ENCODE results near the gene SMOC2. TPM values are rescaled to one million over a fixed set of nuclear protein-coding genes. Genes with fewer than 3 reads are reported as not detected.

SMOC2 gene
- total RNA-seq, 1 experiment from 2014 or later = 0.42 TPM

GRCh38 chr6:168709991-168710390 lies 269.0 kb downstream of the SMOC2 start:
- H3K36me3 ChIP-seq (ENCODE audit: control insufficient read depth in 1 of 2, insufficient read depth in 2 of 2, low read length in 2 of 2) = no peaks in the 10 kb centered on the region
- ChIA-PET CTCF (no interaction called here), POLR2A (no interaction called here), RAD21 (ENCODE audit: low non-redundant PET in 1 of 2, low total read pairs in 2 of 2, uncharacterized antibody in 2 of 2, unreplicated experiment in 2 of 2) (no interaction called here)
- H3K4me1 ChIP-seq (ENCODE audit: control insufficient read depth in 1 of 2, insufficient read depth in 2 of 2, low read length in 2 of 2) = peaks cover 0 to 6% of the 10 kb centered on the region in 2 experiments; a peak in 1 of 4 replicates
- no peaks in the 10 kb centered on the region for H4K20me1 ChIP-seq (ENCODE audit: insufficient read depth)
- H3K79me2 ChIP-seq (ENCODE audit: insufficient read depth, low read length) = no peaks in the 10 kb centered on the region
- H3K27me3 ChIP-seq (ENCODE audit: insufficient read depth, low read length) = no peaks in the 10 kb centered on the region
- no peaks in the 10 kb centered on the region for H3K9me2 ChIP-seq (ENCODE audit: insufficient read depth)
- no peak overlapping the region for H3K4me3 ChIP-seq (replicated peaks in 1 of 2; ENCODE audit: low read depth in 1 of 2, low read length in 2 of 2)
- H3K4me2 ChIP-seq (ENCODE audit: low read length) = no peak overlapping the region
- H3K27ac ChIP-seq (ENCODE audit: low read depth, low read length) = no peak overlapping the region
- no peak overlapping the region for H3K9ac ChIP-seq (ENCODE audit: low read length)
- intact Hi-C loops (cut with micrococcal nuclease) = loop anchor here (5.0 kb wide), 1 partner anchor 93 kb away; no protein-coding TSS in a partner anchor
- TF ChIP-seq EZH2 (IDR thresholded peaks at IDR 0.05) = no peak
- TF ChIP-seq SIN3A (IDR thresholded peaks at IDR 0.05; ENCODE audit: low read depth) = no peak
- no peak for TF ChIP-seq EGR1 (IDR thresholded peaks at IDR 0.05; ENCODE audit: low read depth)
- TF ChIP-seq TCF7L2 (IDR thresholded peaks at IDR 0.05; ENCODE audit: borderline replicate concordance, extremely low read depth, insufficient read depth, insufficient read length) = no peak
- TF ChIP-seq, protein P1, sequence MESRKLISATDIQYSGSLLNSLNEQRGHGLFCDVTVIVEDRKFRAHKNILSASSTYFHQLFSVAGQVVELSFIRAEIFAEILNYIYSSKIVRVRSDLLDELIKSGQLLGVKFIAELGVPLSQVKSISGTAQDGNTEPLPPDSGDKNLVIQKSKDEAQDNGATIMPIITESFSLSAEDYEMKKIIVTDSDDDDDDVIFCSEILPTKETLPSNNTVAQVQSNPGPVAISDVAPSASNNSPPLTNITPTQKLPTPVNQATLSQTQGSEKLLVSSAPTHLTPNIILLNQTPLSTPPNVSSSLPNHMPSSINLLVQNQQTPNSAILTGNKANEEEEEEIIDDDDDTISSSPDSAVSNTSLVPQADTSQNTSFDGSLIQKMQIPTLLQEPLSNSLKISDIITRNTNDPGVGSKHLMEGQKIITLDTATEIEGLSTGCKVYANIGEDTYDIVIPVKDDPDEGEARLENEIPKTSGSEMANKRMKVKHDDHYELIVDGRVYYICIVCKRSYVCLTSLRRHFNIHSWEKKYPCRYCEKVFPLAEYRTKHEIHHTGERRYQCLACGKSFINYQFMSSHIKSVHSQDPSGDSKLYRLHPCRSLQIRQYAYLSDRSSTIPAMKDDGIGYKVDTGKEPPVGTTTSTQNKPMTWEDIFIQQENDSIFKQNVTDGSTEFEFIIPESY (IDR thresholded peaks at IDR 0.05; ENCODE audit: extremely low read depth, insufficient replicate concordance, low read length) = no peak
- TF ChIP-seq FOSL1 (IDR thresholded peaks at IDR 0.05; ENCODE audit: low read depth) = no peak
- no peak for TF ChIP-seq ELF1 (IDR thresholded peaks at IDR 0.05; ENCODE audit: borderline replicate concordance, low read depth)
- no peak for TF ChIP-seq ZFX (IDR thresholded peaks at IDR 0.05)
- TF ChIP-seq CTCF (IDR thresholded peaks at IDR 0.05 in 2 of 3, conservative IDR thresholded peaks at IDR 0.05 in 1 of 3; ENCODE audit: borderline replicate concordance in 1 of 3, insufficient read depth in 1 of 3, low read depth in 2 of 3, low read length in 2 of 3) = no peak
- no peak for TF ChIP-seq ATF3 (IDR thresholded peaks at IDR 0.05)
- TF ChIP-seq, protein P2, sequence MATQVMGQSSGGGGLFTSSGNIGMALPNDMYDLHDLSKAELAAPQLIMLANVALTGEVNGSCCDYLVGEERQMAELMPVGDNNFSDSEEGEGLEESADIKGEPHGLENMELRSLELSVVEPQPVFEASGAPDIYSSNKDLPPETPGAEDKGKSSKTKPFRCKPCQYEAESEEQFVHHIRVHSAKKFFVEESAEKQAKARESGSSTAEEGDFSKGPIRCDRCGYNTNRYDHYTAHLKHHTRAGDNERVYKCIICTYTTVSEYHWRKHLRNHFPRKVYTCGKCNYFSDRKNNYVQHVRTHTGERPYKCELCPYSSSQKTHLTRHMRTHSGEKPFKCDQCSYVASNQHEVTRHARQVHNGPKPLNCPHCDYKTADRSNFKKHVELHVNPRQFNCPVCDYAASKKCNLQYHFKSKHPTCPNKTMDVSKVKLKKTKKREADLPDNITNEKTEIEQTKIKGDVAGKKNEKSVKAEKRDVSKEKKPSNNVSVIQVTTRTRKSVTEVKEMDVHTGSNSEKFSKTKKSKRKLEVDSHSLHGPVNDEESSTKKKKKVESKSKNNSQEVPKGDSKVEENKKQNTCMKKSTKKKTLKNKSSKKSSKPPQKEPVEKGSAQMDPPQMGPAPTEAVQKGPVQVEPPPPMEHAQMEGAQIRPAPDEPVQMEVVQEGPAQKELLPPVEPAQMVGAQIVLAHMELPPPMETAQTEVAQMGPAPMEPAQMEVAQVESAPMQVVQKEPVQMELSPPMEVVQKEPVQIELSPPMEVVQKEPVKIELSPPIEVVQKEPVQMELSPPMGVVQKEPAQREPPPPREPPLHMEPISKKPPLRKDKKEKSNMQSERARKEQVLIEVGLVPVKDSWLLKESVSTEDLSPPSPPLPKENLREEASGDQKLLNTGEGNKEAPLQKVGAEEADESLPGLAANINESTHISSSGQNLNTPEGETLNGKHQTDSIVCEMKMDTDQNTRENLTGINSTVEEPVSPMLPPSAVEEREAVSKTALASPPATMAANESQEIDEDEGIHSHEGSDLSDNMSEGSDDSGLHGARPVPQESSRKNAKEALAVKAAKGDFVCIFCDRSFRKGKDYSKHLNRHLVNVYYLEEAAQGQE (IDR thresholded peaks at IDR 0.05; ENCODE audit: low read depth) = no peak
- TF ChIP-seq JUND (IDR thresholded peaks at IDR 0.05) = no peak
- H3K9me3 ChIP-seq (ENCODE audit: control insufficient read depth in 1 of 2, insufficient read depth in 1 of 2, low read depth in 1 of 2, low read length in 2 of 2) = no peaks in the 10 kb centered on the region
- no TSS peak for BruUV-seq (replicated peaks)
- H2AFZ ChIP-seq (ENCODE audit: low read depth, low read length, poor library complexity, severe bottlenecking) = no peak overlapping the region
- no peak for ATAC-seq
- DNase-seq (ENCODE audit: low read depth, low spot score) = no peak
